ES-I3 (cell line): Measurements from ENCODE around the gene RC3H2.
"Not testable (repeated sequence)": the region's sequence is repeated elsewhere in the genome, so short reads cannot be mapped to it uniquely, and the experiment has no call there.

Experiments
- H3K36me3 ChIP-seq: 2 replicates; pipeline ENCODE4 v1.6.1; 2013; ENCODE audit warnings: mild to moderate bottlenecking, low read length, control low read depth, moderate library complexity; ENCODE audit not compliant: insufficient read depth
- H3K4me1 ChIP-seq: 2 replicates; pipeline ENCODE4 v1.6.1; 2013; ENCODE audit warnings: mild to moderate bottlenecking, control low read depth, low read length; ENCODE audit not compliant: insufficient read depth
- H3K9ac ChIP-seq: 2 replicates; pipeline ENCODE4 v1.6.1; 2013; ENCODE audit warnings: low read depth, mild to moderate bottlenecking, low read length, moderate library complexity
- H3K9me3 ChIP-seq: 2 replicates; pipeline ENCODE4 v1.6.1; 2013; ENCODE audit warnings: mild to moderate bottlenecking, low read length, moderate library complexity; ENCODE audit not compliant: control insufficient read depth, insufficient read depth

RC3H2 gene

GRCh38 chr9:122936464-122936863, 31.3 kb upstream of the RC3H2 start:
- no peaks in the 10 kb centered on the region for H3K36me3 ChIP-seq
- no peaks in the 10 kb centered on the region for H3K9me3 ChIP-seq
- no peaks in the 10 kb centered on the region for H3K4me1 ChIP-seq
- no peak overlapping the region for H3K9ac ChIP-seq

- peak within 1 kb of the TSS; percentile 88 for H3K9ac ChIP-seq
- no peaks in the 10 kb centered on the region for H3K9me3 ChIP-seq
- H3K36me3 ChIP-seq = no peaks in the 10 kb centered on the region
- H3K4me1 ChIP-seq = peaks cover 10% of the 10 kb centered on the region; the same call in 1 of the 2 replicates
These were observed 26.3 kb upstream of the RC3H2 start, which contains the start of gene ZBTB26 for GRCh38 chr9:122931226-122932121. Gene ZBTB26, minus strand, starts transcription at chr9:122931512. Its CDS starts 11,578 bp downstream, at chr9:122919934.

- no peaks in the 10 kb centered on the region for H3K9me3 ChIP-seq
- H3K4me1 ChIP-seq = peaks cover 10% of the 10 kb centered on the region; the same call in 1 of the 2 replicates
- H3K9ac ChIP-seq = peak overlapping the region; percentile 88
- no peaks in the 10 kb centered on the region for H3K36me3 ChIP-seq
These were observed 25.5 kb upstream of the RC3H2 start for GRCh38 chr9:122930541-122931225.

- no peaks in the 10 kb centered on the region for H3K36me3 ChIP-seq
These were observed 24.7 kb upstream of the RC3H2 start for GRCh38 chr9:122929796-122930354.

GRCh38 chr9:122923947-122924346, 18.8 kb upstream of the RC3H2 start:
- H3K9ac ChIP-seq = no peak overlapping the region
- H3K4me1 ChIP-seq = no peaks in the 10 kb centered on the region; the same call in 1 of the 2 replicates
- no peaks in the 10 kb centered on the region for H3K9me3 ChIP-seq
- no peaks in the 10 kb centered on the region for H3K36me3 ChIP-seq

More at GRCh38 chr9:122929796-122930354, 24.7 kb upstream of the RC3H2 start:
- Histone ChIP-seq H3K9me3 (no peaks in the 10 kb centered on the region), H3K9ac (no peak overlapping the region), H3K4me1 (peaks cover 10% of the 10 kb centered on the region; the same call in 1 of the 2 replicates)

- H3K9ac ChIP-seq = no peak overlapping the region
These were observed 17.6 kb upstream of the RC3H2 start for GRCh38 chr9:122922713-122923112.

GRCh38 chr9:122918310-122918709, 13.2 kb upstream of the RC3H2 start:
- Histone ChIP-seq H3K4me1 (no peaks in the 10 kb centered on the region; the same call in 1 of the 2 replicates), H3K9me3 (no peaks in the 10 kb centered on the region), H3K9ac (no peak overlapping the region), H3K36me3 (no peaks in the 10 kb centered on the region)

More at GRCh38 chr9:122922713-122923112, 17.6 kb upstream of the RC3H2 start:
- H3K36me3 ChIP-seq = no peaks in the 10 kb centered on the region
- no peaks in the 10 kb centered on the region for H3K9me3 ChIP-seq
- H3K4me1 ChIP-seq = no peaks in the 10 kb centered on the region; the same call in 1 of the 2 replicates

- Histone ChIP-seq H3K4me1 (peaks cover 6% of the 10 kb centered on the region), H3K9me3 (no peaks in the 10 kb centered on the region), H3K36me3 (peaks cover 9% of the 10 kb centered on the region), H3K9ac (peak within 1 kb of the TSS; percentile 99)
These were observed 8.0 kb upstream of the RC3H2 start, which contains the start of gene ZBTB6 for GRCh38 chr9:122912964-122913673. Gene ZBTB6, minus strand, starts transcription at chr9:122913323. Its CDS starts 1,251 bp downstream, at chr9:122912072.

- Histone ChIP-seq H3K4me1 (peaks cover 6% of the 10 kb centered on the region), H3K36me3 (peaks cover 9% of the 10 kb centered on the region), H3K9ac (peak overlapping the region; percentile 99), H3K9me3 (no peaks in the 10 kb centered on the region)
These were observed 7.5 kb upstream of the RC3H2 start for GRCh38 chr9:122912671-122912963.

GRCh38 chr9:122906122-122906521, 963 bp upstream of the RC3H2 start:
- H3K36me3 ChIP-seq, H3K4me1 ChIP-seq, H3K9ac ChIP-seq, H3K9me3 ChIP-seq: not testable (repeated sequence)

GRCh38 chr9:122904466-122904822, 715 bp downstream of the RC3H2 start:
- H3K9ac ChIP-seq = peak overlapping the region; percentile 98
- no peaks in the 10 kb centered on the region for H3K9me3 ChIP-seq
- H3K36me3 ChIP-seq = no peaks in the 10 kb centered on the region
- no peaks in the 10 kb centered on the region for H3K4me1 ChIP-seq

- Histone ChIP-seq H3K9ac (no peak overlapping the region), H3K4me1 (no peaks in the 10 kb centered on the region), H3K36me3 (no peaks in the 10 kb centered on the region), H3K9me3 (no peaks in the 10 kb centered on the region)
These were observed 4.4 kb downstream of the RC3H2 start for GRCh38 chr9:122900791-122901190.

GRCh38 chr9:122897969-122898368, 7.2 kb downstream of the RC3H2 start:
- H3K9me3 ChIP-seq = no peaks in the 10 kb centered on the region
- no peak overlapping the region for H3K9ac ChIP-seq
- H3K4me1 ChIP-seq = no peaks in the 10 kb centered on the region
- peaks cover 6% of the 10 kb centered on the region; the same call in 1 of the 2 replicates for H3K36me3 ChIP-seq

GRCh38 chr9:122888480-122888879, 16.7 kb downstream of the RC3H2 start:
- Histone ChIP-seq H3K36me3 (peaks cover 26% of the 10 kb centered on the region), H3K9ac (no peak overlapping the region), H3K4me1 (no peaks in the 10 kb centered on the region), H3K9me3 (no peaks in the 10 kb centered on the region)
